SH-SY5Y (cell line): ENCODE results near the gene RAB3D.

Experiments
- GATA2 ChIP-seq: IDR thresholded peaks from 2 replicates; pipeline ENCODE4 v1.6.1; 2011; ENCODE audit warnings: mild to moderate bottlenecking, low read depth, low read length
- GATA3 ChIP-seq: IDR thresholded peaks from 2 replicates; pipeline ENCODE4 v1.6.1; 2011; ENCODE audit warnings: low read depth, mild to moderate bottlenecking, low read length, moderate library complexity

- TF ChIP-seq GATA3, result no peak
- no peak for TF ChIP-seq GATA2
Observed at GRCh38 chr19:11325544-11325943, 13.9 kb downstream of the RAB3D start.
